Fibroblast of gingiva (primary cell): ENCODE measurements around the gene TWIST2.
A peak's percentile ranks its signal among the peaks of the same experiment; 100 is the strongest.

Source experiments
- DNase-seq: peaks from one replicate; pipeline ENCODE4 v3.0.0-alpha.2; 2011; ENCODE audit warnings: low read depth

TWIST2 gene

DNA sequence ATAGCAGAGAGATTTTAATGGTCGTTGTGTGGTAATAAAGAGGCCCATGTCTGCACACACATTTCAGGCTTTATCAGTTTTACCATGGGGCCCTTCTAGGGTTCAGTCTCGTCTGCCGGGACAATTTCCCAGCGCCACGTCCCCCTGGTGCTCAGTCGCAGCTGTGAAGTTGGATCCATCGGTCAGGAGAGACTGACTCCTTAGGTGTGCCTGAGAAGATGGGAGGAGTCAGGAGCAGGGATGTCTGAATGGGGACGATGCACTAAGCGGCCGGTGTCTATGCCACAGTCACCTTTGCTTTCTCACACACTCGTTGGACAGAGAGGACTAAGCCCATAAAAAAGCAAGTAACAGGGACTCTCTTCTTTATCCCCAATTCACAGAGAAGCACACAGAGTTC lies 71.4 kb downstream of the TWIST2 start:
- DNase-seq, result no peak

DNA sequence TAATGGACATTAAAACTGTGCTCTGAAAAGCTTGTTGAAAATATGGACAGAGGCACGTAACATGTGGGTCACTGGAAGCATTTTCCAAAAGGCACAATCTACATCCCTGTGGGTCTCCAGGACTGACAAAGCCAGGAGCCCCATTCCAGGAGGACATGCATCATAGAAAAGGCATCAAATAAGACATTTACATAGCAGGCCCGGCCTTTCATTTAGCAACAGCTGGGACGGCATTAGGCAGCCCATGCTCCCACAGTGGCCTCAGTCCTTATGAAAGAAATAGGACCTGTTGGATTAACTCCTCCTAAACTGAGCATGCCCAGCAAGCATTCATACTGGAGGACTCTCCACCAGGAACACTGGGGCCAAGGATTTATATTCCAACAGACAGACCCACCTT lies 72.2 kb downstream of the TWIST2 start:
- DNase-seq, result no peak

DNA sequence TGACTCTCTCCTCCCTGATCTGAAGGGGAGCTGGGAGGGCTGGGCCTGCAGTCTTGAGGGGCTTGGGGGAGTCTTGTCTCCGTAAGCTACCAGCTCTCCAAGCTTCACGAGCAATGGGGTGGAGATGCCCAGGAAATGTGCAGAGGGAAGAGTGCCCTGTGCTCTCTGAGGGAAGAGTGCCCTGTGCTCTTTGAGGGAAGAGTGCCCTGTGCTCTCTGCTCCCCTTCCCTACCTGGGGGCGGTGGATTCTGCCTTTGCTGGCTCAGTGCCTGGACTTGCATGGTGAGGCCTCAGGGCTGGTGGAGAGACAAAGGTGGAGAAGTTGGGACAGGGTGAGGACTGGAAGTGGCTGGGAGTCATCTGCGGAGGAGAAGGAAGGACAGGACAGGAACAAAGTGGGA lies 72.7 kb downstream of the TWIST2 start:
- DNase-seq, result no peak

DNA sequence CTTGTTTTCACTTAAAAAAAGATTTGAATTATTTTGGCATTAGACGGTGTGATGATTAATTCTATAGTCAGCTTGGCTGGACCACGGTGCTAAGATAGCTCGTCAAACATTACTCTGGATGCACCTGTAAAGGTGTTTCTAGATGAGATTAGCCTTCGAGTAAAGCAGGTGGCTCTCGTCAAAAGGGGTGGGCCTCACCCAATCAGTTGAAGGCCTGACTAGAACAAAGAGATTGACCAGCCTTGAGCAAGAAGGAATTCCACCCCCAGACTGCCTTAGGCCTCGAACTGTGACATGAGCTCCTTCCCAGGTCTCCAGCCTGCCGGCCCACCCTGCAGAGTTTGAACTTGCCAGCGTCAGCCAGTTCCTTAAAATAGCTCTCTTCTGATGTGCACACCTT lies 73.4 kb downstream of the TWIST2 start:
- DNase-seq, result no peak

DNA sequence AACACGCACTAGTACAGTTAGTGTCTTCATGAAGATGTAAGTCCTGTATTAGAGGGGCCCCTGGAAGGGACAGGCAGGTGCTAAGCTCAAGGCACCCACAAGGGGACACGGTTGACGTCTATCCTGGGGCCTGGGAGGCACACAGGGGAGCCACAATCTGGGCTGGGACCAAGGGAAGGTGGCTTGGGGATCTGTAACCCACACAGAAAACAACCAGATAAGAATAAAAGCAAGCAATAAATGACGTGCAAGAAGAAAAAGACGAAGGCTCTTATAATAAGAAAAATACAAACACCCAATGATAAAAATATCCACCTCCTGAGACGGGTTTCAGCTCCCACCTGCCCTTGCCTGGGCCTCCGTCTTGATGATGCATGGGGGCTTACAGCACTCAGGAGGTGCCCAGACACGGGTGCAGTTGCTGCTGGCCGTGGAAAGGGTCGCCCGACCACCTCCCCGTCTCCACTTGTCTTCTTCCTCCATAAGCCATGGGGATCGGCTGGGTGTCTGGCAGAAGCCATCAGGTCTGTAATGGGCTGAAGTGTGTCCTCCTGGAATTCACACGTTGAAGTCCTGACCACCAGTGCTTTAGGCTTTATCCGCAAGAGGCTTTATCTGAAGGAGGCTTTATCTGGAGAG lies 73.9 kb downstream of the TWIST2 start:
- no peak for DNase-seq

DNA sequence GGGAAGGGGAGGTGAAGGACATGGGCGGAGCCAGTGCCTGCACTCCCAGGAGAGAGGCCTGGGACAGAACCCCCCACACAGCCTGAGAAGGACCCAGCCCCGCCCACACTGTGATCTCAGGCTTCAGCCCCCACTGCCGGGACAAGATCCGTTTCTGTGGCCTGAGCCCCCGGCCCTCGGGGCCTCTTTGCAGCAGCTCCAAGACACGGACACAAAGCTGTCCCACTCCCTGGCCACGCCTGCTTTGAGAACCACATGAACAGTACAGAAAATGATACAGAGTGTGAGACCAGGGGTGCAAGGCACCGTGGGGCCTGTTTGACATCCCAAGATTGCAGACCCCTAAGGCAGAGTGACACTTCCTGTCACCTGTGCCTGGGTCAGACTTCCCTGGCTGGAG lies 74.5 kb downstream of the TWIST2 start:
- no peak for DNase-seq

DNA sequence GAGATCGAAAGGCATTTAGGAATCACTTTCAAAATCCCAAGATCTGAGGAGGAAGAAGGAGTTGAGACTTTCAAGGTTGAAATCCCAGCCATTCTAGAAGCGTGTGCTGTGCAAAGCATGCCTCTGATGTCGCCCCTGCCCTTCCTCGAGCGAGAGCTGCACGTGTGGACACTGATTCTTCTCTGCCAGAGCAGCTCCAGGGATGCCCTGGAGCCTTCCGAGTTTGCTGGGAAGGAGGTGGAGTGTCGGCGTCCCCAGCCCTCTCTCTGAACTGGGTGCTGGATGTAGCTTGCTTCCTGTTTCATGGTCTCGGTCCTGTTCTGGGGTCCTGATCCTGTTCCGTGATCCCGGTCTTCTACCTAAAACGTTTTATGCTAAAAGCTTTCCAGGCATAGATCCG lies 76.1 kb downstream of the TWIST2 start:
- no peak for DNase-seq

DNA sequence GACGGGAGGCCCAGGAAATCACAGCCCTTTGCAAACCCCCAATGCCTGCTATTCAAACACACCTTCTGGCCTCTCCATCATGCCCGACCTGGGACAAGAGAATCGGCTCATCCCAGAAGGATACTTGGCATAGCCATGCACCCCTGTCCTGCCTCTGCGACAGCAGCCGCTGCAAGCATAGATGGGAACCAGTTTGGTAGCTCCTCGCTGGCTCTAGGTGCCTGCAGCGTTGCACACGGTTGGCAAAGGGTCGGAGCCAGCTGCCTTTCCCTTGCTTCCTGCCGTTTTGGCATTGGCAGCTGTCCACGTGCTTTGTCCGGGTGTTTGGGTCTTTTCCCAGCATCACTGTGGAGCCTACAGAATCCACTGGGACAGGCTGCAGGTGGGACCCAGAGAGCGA lies 76.9 kb downstream of the TWIST2 start:
- no peak for DNase-seq

DNA sequence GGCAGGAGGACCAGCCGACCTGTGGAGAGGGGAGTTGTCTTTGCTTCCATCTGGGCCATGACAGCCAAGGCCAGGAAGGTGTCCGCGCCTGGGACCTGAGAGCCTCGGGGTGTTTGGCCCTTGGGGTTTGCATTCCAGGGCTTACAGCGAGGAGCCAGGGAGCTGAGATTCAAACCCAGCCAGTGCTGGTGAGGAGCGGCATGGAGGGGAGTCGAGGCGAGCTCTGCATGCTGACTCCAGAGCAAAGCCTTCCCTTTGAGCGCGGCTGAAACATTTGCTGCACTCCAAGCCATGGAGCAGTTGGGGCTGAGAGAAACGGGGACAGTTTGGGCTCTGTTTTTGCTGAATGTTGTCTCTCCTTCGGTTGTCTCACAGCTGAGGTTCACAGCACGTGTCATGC lies 77.4 kb downstream of the TWIST2 start:
- no peak for DNase-seq

DNA sequence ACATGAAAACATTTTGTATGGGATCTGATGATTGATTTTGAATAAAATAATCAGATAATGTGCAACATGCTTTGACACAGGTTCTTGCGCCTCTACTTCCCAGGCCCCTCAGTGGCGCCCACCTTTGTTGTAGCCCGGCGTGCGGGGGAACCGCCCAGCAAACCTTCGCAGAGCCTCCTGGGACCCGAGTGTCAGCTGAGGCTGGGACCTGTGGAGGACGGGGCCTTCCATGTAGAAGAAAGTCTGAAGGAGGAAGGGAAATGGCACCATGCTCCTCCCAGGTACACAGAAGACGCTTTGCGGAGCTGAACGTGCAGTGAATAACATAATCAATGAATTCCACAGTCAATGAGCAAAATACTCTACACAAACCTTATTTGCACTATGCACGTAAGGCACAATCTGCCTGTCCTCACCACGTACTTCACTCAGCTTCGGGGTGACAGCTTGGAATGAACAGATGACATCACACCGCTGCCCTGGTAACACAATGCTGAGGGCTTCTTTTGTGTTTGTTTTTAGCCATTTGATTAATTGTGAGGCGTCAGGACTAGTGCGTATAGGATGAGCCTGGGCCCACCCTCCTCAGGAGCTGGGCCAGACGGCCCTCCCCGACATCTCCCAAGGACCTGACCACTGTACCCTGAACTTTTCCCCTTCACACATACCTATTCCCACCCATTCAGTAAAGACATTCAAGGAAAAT lies 78.1 kb downstream of the TWIST2 start:
- no peak for DNase-seq

DNA sequence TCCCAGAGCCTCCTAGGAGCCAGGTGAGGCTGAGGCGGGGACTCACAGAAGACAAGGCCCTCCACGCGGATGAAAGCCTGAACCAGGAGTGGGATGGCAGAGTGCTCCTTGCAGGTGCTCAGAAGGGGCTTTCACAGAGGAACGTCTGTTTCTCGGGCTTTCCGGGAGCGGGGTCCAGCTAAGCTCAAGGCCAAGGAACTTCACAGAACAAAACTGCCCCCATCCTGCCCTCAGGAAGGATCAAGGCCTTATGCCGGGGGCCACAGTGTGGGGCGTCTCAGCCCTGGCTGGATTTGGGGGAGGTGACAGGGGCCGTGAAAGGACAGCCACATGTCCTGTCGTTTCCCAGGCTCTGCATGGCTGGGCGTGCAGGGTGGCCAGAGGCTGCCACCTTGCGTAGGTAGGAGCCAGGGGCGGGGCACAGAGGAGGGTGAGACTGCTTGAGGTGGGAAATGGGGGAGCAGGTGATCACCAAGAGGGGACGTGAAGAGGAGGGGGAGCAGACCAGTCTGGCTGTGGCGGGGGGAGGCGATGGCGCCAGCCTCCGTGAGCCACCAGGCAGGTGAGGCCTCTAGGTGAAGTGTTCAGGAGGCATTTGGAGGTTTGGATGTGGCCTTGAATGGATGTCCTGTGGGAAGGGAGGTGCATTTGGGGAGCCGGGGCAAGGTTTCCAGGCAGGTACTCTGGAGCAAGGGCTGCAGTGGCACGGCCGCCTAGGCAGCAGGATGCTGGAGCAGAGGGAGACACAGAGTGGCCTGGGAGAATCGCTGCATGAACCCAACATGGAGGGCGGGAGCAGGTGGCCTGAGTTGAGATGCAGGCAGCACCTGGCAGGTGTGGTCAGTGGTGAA lies 79.1 kb downstream of the TWIST2 start:
- DNase-seq, result no peak

DNA sequence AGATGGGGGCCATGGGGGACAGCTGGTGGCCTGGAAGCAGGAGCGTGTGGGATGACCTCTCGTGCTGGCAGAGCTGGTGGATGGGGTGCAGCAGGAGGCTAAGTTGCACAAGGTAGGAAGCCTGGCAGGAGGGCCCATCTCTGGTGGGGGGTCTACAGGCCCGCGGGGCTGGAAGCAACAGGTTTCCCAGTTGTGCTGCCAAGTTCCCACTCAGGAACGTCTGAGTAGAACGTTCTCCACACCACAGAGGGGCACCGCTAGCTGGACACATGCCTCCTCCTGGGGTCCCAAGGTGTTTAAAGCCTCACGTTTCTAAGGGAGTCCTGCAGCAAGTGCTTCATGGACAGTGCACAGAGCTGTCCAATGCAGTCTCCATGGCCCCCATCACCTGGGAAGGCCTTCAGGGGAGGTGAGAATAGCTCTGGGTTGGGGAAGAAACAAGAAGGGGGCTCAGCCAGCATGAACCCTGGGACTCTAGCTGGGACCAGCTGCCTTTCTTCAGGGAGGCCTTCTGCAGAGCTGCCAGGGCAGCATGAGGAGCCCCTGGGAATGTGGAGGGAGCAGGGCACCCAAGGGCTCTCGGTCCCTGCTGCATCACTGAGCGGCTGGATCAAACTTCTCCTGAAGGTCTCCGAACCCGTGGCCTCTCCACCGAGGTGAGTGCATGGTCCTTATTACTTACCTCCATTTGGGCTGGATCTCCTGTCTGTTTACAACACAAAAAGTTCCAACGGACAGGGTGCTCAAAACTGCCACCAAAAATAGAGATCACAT lies 80.0 kb downstream of the TWIST2 start:
- DNase-seq, result no peak

DNA sequence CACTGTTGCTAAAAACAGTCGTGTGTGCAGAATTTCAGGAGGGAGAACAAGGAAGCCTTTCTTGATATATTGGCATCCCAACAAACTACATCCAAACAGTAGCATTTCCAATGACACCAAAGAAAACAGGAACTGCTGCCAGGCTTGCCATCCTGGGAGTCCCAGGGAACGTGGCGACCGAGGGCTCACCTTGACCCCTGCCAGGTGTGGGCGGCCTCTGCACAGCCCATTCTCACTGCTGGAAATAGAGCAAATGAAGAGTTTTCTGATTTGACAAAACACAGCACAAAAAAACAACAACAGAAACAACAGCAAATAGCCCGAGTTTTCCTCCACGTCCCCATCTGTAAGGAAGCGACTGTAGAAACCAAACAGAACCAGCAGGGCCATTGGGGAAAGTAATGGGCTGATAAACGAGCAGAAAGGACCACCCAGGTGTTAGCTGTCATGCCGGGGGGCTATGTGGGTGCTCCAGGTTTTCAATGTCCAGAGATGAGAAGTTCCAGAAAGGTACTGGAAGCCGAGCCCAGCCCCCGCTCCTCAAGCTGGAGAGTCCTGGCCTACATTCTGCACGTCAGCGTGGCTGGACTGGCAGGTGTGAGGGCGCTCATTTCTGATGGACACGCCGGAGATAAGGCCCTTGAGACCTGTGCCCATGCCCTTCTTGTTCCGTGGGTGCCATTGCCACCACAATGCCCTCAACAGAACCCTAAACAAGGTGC lies 80.8 kb downstream of the TWIST2 start:
- no peak for DNase-seq

DNA sequence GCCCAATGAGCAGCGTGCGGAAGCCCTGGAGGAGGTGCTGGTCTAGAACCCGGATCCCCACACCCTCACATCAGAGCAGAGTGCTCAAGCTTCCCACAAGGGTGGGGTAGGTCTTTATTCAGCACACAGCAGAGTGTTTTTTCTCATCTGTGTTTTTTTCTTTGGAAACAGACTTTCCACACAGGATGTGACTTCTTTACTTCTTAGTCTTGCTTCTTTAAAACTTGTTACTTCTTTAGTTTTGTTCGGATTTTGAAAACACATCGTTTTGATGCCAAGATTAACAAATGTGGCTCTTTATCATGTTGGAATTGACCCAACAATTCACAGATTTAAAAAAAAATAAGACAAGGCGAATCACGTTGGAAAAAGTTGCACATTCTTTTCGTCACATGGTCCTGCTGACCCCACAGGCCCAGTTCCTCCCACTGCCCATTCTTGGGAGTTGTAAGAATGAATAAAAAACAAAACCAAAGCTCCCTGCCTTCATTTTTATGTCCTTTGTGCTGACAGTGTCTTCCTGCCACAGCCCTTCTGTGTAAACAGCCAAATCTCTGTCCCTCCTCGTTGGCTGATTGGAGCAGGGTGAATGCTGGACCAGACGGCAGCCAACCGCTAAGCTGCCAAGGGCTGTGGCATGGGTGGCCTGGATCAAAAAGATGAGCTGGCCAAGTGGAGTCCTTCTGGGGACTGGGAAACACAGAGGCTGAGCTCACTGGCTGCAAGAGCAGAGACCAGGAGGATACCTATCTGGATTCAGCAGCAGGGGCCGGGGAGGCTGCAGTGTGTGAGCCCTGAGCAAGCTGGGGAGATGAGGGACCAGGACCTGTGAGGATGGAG lies 81.6 kb downstream of the TWIST2 start:
- no peak for DNase-seq

DNA sequence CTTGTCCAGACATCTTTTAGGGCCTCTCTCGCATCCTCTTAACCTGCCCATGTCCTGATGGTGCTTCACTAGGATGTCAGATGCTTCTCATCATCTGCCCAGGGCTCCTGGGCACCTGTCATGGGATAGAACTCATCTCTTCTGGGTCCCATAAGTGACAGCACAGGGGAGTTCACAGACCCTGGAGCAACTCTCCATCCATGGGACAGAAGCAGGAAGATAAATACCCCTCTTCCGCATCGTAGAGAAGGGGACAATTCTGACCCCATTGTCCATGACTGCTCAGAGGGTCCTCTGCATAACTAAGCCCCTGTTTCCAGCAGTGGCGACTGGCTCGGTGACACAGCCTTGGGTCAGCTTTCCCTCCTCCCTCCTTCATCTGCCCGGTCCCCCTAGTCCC lies 82.3 kb downstream of the TWIST2 start:
- no peak for DNase-seq

DNA sequence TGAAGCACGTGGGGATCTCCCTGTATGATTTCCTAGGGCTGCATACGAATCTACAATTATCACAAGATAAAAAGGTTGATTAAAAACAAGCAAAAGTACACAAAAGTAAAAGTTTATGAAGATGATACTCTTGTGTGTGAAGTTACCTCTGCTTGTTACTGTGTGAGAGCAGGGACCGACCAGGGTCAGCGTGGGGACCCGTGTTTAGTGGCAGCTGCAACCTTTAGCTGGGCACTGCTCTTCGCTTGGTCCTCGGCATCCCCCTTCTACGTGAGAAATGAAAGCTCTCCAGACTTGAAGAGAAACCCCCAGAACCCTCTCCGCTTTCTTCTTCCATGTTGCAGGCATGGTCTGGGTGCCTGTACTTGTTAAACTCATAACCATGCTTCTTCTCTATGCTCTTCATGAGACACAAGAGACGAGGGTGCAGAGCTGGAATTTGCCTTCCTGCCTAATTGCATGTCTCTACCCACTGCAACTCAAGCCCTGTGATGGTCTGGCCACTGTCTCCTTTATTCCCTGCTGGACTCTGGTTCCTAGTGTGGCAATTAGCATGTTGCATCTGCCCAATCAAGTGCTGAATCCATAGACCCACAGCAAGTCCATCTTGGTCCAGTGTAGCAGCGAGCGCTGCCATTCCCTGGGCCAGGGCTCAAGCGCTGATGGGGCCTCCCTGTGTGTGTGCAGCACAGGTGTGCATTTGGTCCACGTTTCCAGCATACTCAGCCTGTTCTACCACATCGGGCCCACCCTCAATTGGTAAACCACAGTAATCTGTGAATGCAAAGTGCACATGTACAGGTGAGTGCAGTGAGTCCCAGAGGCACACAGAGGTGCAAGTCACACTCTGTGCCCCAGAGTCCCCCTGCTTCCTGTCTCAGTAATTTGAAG lies 88.5 kb downstream of the TWIST2 start:
- no peak for DNase-seq

DNA sequence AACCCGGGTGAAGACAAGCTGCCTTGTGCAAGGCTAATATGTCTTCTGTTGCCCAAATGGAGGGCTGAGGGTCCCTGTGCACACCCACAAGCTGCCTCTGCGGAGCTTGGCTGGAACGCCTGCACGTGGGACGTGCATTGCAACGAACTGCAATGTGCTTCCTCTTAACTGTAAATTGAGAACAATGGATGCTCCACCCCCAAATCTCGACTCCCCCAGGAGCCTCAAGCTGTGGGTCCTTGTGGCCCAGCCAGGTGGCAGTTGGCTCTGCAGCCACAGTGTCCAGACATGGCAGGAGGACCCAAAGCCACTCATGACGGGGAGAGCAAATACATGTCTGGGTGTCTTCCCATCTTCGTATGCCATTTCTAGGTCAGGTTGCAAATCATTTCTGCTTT lies 90.1 kb downstream of the TWIST2 start:
- DNase-seq, result no peak

DNA sequence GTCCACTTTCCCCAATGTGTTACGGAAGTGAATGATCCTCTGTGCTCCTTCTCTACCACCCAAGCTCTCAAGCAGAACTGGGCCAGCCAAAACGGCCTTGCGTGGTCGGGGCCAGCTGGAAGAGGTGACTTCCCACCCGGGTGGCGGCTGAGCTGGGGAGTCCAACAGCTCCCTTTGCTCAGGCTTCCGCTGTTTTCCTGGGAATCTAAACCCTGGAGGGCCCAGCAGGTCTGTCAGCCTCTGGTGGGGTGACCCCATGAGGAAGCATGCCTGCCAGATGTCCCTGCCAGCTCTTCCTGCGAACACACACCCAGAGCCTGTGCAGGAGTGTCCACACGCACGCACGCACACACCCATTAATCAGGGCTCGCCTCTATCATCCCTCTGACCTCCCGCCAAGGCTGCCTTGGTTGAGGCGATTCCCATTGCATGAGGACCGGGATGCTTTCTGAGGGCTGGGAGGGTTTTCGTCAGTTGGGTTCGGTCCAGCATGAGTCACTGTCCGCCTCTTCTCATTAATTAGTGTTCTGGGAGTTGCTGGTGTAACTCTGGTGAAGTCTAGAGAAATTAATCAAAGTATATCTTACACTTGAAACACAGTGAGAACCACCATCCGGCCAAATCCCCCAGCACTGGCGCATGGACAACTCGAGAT lies 90.6 kb downstream of the TWIST2 start:
- peak; percentile 95 for DNase-seq

DNA sequence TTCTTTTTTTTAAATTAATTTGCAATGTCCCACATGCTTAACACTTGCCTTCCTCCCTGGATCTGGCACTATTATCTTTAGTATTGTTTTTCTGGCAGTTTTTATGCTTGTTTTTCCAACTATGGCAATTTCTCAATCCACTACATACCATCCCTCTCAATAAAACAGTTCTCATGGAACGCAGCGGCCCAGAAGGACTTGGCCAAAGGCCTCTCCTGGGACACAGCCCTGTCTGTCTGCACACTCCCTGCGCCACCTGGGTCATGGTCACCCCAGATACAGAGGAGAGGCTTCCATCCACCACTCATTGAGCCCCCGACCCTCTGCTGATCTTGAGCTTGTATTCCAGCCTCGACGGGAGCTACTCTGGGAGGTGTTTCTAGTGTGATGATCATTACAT lies 91.2 kb downstream of the TWIST2 start:
- DNase-seq, result peak; percentile 78
